ENCODE data around the gene HRC. TPM values are rescaled to one million over a fixed set of nuclear protein-coding genes. Genes with fewer than 3 reads are reported as not detected.
A peak's percentile ranks its signal among the peaks of the same experiment; 100 is the strongest.

Gene HRC
- polyA plus RNA-seq (2013, experiment 1 of 2): 0.80 TPM
- polyA plus RNA-seq (2013, experiment 2 of 2): 2.1 TPM

- peaks cover 14% of the 10 kb centered on the region for H3K4me1 ChIP-seq (ENCODE audit: insufficient read depth, low read length)
- H3K9ac ChIP-seq (ENCODE audit: low read depth, low read length): no peak within 1 kb of the TSS
Measured at GRCh38 chr19:49155005-49155819, at the start of gene HRC. HRC (minus strand) TSS chr19:49155396; CDS start chr19:49155237, 159 bp downstream.

GRCh38 chr19:49201042-49201441 lies 45.8 kb upstream of the HRC start:
- Histone ChIP-seq H3K27ac (ENCODE audit: low read depth, low read length) (no peak overlapping the region), H3K9me3 (ENCODE audit: insufficient read depth, low read depth, low read length) (no peaks in the 10 kb centered on the region), H3K4me1 (ENCODE audit: insufficient read depth, low read length) (no peaks in the 10 kb centered on the region), H3K4me3 (ENCODE audit: low read length) (no peak overlapping the region), H3K27me3 (ENCODE audit: insufficient read depth, low read length) (no peaks in the 10 kb centered on the region), H3K9ac (ENCODE audit: low read depth, low read length) (no peak overlapping the region), H3K36me3 (ENCODE audit: insufficient read depth, low read length) (peaks cover 6% of the 10 kb centered on the region; the same call in 1 of the 2 replicates)
- 95% methylated on average over 6 of the region's 7 CpGs for WGBS

More at GRCh38 chr19:49155005-49155819, at the start of gene HRC:
- WGBS: 61% methylated on average over 19 of the region's 19 CpGs
- Histone ChIP-seq H3K36me3 (ENCODE audit: insufficient read depth, low read length) (no peaks in the 10 kb centered on the region), H3K9me3 (ENCODE audit: insufficient read depth, low read depth, low read length) (no peaks in the 10 kb centered on the region), H3K27ac (ENCODE audit: low read depth, low read length) (no peak within 1 kb of the TSS), H3K4me3 (ENCODE audit: low read length) (0 out of 2 replicates have a peak within 1 kb of the TSS, but pooled peaks have one; percentile 17), H3K27me3 (ENCODE audit: insufficient read depth, low read length) (peaks cover 26% of the 10 kb centered on the region)

- peaks cover 6% of the 10 kb centered on the region; the same call in 1 of the 2 replicates for H3K36me3 ChIP-seq (ENCODE audit: insufficient read depth, low read length)
- no peaks in the 10 kb centered on the region for H3K27me3 ChIP-seq (ENCODE audit: insufficient read depth, low read length)
- no peak overlapping the region for H3K4me3 ChIP-seq (ENCODE audit: low read length)
- no peak overlapping the region for H3K27ac ChIP-seq (ENCODE audit: low read depth, low read length)
- no peaks in the 10 kb centered on the region for H3K4me1 ChIP-seq (ENCODE audit: insufficient read depth, low read length)
- WGBS: 92% methylated on average over 29 of the region's 29 CpGs
- H3K9me3 ChIP-seq (ENCODE audit: insufficient read depth, low read depth, low read length): no peaks in the 10 kb centered on the region
- no peak overlapping the region for H3K9ac ChIP-seq (ENCODE audit: low read depth, low read length)
Measured at GRCh38 chr19:49200238-49200862, 45.2 kb upstream of the HRC start.

DNA sequence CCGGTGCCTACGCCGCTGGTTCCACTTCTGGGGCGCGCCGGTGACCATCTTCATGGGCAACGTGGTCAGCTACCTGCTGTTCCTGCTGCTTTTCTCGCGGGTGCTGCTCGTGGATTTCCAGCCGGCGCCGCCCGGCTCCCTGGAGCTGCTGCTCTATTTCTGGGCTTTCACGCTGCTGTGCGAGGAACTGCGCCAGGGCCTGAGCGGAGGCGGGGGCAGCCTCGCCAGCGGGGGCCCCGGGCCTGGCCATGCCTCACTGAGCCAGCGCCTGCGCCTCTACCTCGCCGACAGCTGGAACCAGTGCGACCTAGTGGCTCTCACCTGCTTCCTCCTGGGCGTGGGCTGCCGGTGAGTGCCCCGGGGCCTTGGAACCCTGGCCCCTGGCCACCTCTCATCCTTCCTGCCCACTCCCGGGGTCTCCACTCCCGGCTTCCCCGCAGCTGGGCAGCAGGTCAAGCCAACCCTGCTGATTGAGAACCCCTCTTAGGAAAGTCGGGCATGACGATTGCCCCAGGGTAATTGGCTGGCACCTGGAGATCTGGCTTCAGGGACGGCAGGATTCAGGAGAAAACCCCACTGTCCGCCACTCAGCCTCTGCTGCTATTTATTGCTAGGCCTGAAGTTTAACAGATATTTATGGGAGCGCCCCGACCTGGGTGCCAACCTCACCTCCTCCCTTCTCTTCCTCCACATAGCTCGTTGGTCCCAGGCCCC lies 41.5 kb upstream of the HRC start:
- Histone ChIP-seq H3K9me3 (ENCODE audit: insufficient read depth, low read depth, low read length) (no peaks in the 10 kb centered on the region), H3K36me3 (ENCODE audit: insufficient read depth, low read length) (no peaks in the 10 kb centered on the region), H3K27ac (ENCODE audit: low read depth, low read length) (no peak overlapping the region), H3K9ac (ENCODE audit: low read depth, low read length) (no peak overlapping the region), H3K27me3 (ENCODE audit: insufficient read depth, low read length) (no peaks in the 10 kb centered on the region), H3K4me3 (ENCODE audit: low read length) (no peak overlapping the region), H3K4me1 (ENCODE audit: insufficient read depth, low read length) (no peaks in the 10 kb centered on the region)
- WGBS: 93% methylated on average over 40 of the region's 40 CpGs

DNA sequence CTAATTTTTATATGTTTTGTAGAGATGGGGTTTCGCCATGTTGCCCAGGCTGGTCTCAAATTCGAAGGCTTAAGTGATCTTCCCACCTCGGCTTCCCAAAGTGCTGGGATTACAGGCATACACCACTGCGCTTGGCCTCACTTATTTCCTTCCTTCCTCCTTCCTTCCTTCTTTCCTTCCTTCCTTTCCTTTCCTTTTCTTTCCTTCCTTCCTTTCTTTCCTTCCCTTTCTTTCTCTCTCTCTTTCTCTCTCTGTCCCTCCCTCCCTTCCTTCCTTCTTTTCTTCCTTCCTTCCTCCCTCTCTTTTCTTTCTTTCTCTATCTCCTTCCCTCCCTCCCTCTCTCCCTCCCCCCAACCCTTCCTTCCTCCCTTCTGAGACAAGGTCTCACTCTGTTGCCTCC lies 39.2 kb upstream of the HRC start:
- no peak overlapping the region for H3K27ac ChIP-seq (ENCODE audit: low read depth, low read length)
- no peaks in the 10 kb centered on the region for H3K4me1 ChIP-seq (ENCODE audit: insufficient read depth, low read length)
- no peaks in the 10 kb centered on the region for H3K27me3 ChIP-seq (ENCODE audit: insufficient read depth, low read length)
- H3K36me3 ChIP-seq (ENCODE audit: insufficient read depth, low read length): no peaks in the 10 kb centered on the region
- H3K9ac ChIP-seq (ENCODE audit: low read depth, low read length): no peak overlapping the region
- WGBS: 95% methylated on average over 4 of the region's 4 CpGs
- H3K9me3 ChIP-seq (ENCODE audit: insufficient read depth, low read depth, low read length): no peaks in the 10 kb centered on the region
- H3K4me3 ChIP-seq (ENCODE audit: low read length): no peak overlapping the region

DNA sequence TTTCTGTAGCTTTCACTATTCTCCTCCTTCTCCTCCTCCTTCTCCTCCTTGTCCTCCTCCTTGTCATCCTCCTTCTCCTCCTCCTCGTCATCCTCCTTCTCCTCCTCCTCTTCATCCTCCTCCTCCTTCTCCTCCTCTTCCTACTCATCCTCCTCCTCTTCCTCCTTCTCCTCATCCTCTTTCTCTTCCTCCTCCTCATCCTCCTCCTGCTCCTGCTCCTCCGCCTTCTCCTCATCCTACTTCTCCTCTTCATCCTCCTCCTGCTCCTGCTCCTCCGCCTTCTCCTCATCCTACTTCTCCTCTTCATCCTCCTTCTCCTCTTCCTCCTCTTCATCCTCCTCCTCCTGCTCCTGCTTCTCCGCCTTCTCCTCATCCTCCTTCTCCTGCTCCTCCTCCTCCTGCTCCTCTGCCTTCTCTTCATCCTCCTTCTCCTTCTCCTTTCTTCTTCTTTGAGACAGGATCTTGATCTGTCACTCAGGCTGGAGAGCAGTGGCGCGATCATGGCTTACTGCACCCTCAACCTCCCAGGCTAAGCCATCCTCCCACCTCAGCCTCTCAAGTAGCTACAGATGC lies 38.7 kb upstream of the HRC start:
- no peaks in the 10 kb centered on the region for H3K4me1 ChIP-seq (ENCODE audit: insufficient read depth, low read length)
- no peak overlapping the region for H3K9ac ChIP-seq (ENCODE audit: low read depth, low read length)
- 0 out of 2 replicates have a peak, but pooled peaks cover 2% of the 10 kb centered on the region for H3K36me3 ChIP-seq (ENCODE audit: insufficient read depth, low read length)
- no peak overlapping the region for H3K27ac ChIP-seq (ENCODE audit: low read depth, low read length)
- WGBS: 92% methylated on average over 6 of the region's 6 CpGs
- no peaks in the 10 kb centered on the region for H3K9me3 ChIP-seq (ENCODE audit: insufficient read depth, low read depth, low read length)
- H3K27me3 ChIP-seq (ENCODE audit: insufficient read depth, low read length): no peaks in the 10 kb centered on the region
- no peak overlapping the region for H3K4me3 ChIP-seq (ENCODE audit: low read length)

DNA sequence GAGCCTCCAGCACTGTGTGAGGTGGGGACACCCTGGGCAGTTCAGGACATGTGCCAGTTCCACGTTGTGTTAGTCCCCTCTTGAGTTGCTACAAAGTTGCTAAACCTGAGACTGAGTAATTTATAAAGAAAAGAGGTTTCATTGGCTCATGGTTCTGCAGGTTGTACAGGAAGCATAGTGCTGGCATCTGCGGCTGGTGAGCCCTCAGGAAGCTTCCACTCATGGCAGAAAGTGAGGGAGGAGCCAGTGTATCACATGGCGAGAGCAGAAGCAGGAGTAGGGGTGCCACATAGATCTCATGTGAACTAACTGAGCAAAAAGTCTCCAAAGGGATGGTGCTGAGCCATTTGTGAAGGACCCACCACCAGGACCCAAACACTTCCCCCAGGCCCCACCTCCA lies 35.6 kb upstream of the HRC start:
- H3K9me3 ChIP-seq (ENCODE audit: insufficient read depth, low read depth, low read length): no peaks in the 10 kb centered on the region
- H3K27ac ChIP-seq (ENCODE audit: low read depth, low read length): no peak overlapping the region
- H3K9ac ChIP-seq (ENCODE audit: low read depth, low read length): no peak overlapping the region
- 0 out of 2 replicates have a peak, but pooled peaks cover 2% of the 10 kb centered on the region for H3K36me3 ChIP-seq (ENCODE audit: insufficient read depth, low read length)
- WGBS: 86% methylated on average over 3 of the region's 3 CpGs
- H3K27me3 ChIP-seq (ENCODE audit: insufficient read depth, low read length): no peaks in the 10 kb centered on the region
- H3K4me1 ChIP-seq (ENCODE audit: insufficient read depth, low read length): no peaks in the 10 kb centered on the region
- no peak overlapping the region for H3K4me3 ChIP-seq (ENCODE audit: low read length)

DNA sequence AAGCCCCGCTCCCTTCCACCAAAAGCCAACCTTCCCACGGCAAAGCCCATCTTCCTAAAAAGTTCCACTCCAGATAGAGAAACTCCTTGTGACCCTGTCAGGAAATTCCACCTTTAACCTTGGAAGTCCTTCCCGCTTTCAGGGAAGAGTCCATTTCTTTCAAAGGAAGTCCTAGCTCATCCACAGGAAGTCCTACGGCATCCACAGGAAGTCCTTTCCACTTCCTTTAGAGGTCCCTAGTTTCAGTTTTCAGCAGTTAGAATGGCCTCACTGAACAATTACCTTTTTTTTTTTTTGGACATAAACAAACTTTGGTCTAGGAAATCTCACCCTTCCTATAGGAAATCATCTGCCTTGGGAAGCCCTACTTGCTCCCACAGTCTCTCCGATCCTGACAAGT lies 34.1 kb upstream of the HRC start:
- H3K36me3 ChIP-seq (ENCODE audit: insufficient read depth, low read length): 0 out of 2 replicates have a peak, but pooled peaks cover 2% of the 10 kb centered on the region
- no peak overlapping the region for H3K9ac ChIP-seq (ENCODE audit: low read depth, low read length)
- H3K27ac ChIP-seq (ENCODE audit: low read depth, low read length): no peak overlapping the region
- WGBS: 95% methylated on average over 5 of the region's 5 CpGs
- H3K27me3 ChIP-seq (ENCODE audit: insufficient read depth, low read length): no peaks in the 10 kb centered on the region
- H3K9me3 ChIP-seq (ENCODE audit: insufficient read depth, low read depth, low read length): no peaks in the 10 kb centered on the region
- no peaks in the 10 kb centered on the region for H3K4me1 ChIP-seq (ENCODE audit: insufficient read depth, low read length)
- H3K4me3 ChIP-seq (ENCODE audit: low read length): no peak overlapping the region

DNA sequence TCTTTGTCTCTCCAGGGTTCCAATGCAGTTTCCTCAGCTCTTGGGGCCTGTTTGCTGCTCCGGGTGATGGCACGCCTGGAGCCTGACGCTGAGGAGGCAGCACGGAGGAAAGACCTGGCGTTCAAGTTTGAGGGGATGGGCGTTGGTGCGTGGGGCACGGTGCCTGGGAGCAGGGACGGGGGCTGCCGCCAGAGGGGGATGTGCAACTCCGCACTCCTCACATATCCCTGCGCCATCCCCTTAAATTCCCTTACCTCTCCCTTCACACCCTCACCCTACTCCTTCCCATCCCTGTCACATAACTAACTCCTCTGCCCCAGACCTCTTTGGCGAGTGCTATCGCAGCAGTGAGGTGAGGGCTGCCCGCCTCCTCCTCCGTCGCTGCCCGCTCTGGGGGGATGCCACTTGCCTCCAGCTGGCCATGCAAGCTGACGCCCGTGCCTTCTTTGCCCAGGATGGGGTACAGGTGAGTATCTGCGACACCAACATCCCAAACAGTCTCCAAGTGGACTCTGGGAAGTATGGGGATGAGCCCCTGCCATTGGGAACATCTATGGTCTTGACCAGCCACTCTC lies 33.5 kb upstream of the HRC start:
- H3K9ac ChIP-seq (ENCODE audit: low read depth, low read length): no peak overlapping the region
- H3K27ac ChIP-seq (ENCODE audit: low read depth, low read length): no peak overlapping the region
- 92% methylated on average over 21 of the region's 21 CpGs for WGBS
- H3K4me1 ChIP-seq (ENCODE audit: insufficient read depth, low read length): no peaks in the 10 kb centered on the region
- H3K36me3 ChIP-seq (ENCODE audit: insufficient read depth, low read length): 0 out of 2 replicates have a peak, but pooled peaks cover 2% of the 10 kb centered on the region
- H3K27me3 ChIP-seq (ENCODE audit: insufficient read depth, low read length): no peaks in the 10 kb centered on the region
- no peak overlapping the region for H3K4me3 ChIP-seq (ENCODE audit: low read length)
- no peaks in the 10 kb centered on the region for H3K9me3 ChIP-seq (ENCODE audit: insufficient read depth, low read depth, low read length)

- 95% methylated on average over 5 of the region's 5 CpGs for WGBS
- Histone ChIP-seq H3K9ac (ENCODE audit: low read depth, low read length) (no peak overlapping the region), H3K4me3 (ENCODE audit: low read length) (no peak overlapping the region), H3K4me1 (ENCODE audit: insufficient read depth, low read length) (no peaks in the 10 kb centered on the region), H3K9me3 (ENCODE audit: insufficient read depth, low read depth, low read length) (no peaks in the 10 kb centered on the region), H3K27me3 (ENCODE audit: insufficient read depth, low read length) (no peaks in the 10 kb centered on the region), H3K36me3 (ENCODE audit: insufficient read depth, low read length) (0 out of 2 replicates have a peak, but pooled peaks cover 2% of the 10 kb centered on the region), H3K27ac (ENCODE audit: low read depth, low read length) (no peak overlapping the region)
Measured at GRCh38 chr19:49186108-49186507, 30.9 kb upstream of the HRC start.
